Measurements from ENCODE around the gene SPG7.

The SPG7 gene

DNA sequence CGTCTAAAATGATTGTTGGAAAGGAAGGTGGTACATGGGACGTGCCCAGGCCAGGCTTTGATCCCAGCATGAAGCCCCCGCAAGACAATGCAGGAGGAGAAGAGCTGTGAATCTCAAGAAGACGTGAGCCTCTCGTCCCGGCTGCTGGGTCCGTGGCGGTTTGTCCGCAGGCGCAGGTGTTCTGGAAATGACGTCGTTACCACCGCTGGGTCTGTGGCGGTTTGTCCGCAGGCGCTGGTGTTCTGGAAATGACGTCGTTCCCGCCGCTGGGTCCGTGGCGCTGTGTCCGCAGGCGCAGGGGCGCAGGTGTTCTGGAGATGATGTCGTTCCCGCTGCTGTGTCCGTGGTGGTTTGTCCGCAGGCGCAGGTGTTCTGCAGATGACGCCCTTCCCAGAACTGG is 14.1 kb downstream of the SPG7 start:
- DNase-seq = no peak

DNA sequence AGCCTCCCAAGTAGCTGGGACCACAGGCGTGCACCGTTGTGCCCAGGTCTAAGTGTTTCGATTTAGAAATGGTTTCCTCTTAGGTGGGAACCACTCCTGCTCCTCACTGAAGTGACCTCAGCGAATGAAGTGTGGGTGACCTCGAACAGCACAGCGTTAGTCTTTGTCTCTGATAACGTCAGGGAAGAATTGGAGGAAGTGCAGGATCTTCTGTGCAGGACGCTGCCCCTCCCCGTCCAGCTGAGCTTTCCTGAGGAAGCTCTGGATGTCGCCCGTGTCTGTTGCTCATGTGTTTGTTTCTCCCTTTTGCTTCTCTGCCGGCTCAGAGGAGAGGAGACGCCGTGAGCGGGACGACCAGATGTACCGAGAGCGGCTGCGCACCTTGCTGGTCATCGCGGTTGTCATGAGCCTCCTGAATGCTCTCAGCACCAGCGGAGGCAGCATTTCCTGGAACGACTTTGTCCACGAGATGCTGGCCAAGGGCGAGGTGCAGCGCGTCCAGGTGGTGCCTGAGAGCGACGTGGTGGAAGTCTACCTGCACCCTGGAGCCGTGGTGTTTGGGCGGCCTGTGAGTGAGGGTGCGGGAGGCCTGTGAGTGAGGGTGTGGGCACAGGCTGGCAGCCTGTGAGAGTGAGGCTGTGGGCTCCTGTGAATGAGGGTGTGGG is 15.6 kb downstream of the SPG7 start:
- DNase-seq = no peak

DNA sequence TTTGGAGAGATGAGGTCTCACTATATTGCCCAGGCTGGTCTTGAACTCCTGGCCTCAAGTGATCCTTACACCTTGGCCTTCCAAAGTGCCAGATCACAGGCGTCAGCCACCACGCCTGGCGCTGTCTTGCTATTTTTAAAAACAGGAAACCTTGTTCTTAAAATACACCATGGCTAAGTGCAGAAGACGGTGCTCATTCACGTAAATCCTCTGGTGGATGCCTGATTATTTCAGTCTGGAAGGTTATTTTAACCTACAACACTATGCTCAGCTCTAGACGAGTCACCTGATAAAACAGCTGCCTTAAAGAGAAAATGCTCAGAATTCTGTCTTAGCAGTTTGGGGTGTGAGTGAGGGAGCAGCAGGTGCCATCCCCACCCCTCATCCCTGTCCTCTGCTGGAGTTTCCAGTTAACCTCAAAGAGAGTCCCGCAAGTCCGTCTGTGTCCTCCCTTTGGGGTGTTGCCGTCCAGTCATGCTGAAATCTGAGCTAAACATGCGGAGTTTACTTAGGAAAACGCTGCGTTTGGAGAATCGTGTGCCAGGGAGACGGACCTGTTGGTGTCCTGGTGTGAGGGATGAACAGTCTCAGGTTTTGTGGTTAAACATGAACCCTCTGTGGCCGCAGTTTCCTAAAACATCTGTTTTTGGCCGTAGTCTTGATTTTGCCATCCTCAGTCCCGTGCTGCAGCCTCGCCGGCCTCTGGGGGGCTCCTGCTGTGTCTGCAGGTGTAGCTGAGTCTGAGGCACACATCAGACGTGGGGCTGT is 17.1 kb downstream of the SPG7 start:
- DNase-seq = no peak

DNA sequence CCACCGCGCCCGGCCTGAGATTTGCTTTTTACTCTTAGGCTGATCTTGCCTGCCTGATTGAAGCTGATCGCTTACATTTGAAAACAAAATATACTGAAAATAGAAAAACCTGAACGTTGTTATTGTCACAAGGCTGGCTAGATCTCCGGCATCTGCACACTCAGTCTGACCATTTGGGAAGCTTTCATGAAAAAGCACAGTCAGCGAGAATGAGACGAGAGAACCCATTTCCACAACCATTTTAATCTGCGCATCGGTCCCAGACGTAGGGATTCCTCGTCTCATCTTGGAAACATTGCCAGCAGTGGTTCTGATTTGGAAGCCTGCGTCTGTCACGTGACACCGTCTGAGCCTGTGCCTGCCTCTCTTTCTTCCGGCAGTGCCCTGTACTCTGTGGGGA is 20.9 kb downstream of the SPG7 start:
- no peak for DNase-seq

DNA sequence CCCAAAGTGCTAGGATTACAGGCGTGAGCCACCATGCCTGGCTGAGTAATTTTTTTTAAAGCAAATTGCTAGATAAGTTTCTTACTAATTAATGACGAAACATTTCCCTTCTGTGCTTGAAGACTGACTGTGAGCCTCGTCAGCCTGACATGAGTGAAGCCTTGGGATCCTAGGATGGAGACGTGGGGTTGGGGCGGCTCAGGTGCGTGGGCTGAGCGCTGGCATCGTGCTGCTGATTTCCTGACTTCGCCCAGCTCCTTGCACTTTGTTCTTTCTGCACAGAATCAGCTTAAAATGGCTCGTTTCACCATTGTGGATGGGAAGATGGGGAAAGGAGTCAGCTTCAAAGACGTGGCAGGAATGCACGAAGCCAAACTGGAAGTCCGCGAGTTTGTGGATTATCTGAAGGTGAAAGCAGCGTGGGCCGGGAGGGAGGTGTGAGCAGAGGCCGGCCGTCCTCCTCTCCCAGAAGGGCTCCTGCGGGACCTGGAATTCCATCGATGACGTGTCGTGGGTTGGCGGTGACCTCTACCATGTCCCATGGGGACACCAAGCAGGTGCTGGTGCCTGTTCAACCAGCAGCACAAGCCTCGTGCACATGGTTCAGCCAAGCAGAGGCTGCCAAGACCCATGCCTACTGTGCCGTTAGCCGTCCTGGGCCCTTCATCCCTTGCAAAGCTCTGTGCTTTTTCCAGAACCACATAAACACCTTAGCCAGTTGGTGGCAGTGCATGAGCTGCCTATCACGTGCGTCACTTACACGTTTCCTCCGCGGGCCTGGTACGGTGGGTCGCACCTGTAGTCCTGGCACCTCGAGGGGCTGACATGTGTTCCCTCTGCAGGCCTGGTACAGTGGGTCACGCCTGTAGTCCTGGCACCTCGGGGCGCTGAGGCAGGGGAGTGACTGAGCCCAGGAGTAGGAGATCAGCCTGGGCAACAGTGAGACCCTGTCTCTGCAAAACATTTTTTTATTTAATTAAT is 22.5 kb downstream of the SPG7 start:
- no peak for DNase-seq

DNA sequence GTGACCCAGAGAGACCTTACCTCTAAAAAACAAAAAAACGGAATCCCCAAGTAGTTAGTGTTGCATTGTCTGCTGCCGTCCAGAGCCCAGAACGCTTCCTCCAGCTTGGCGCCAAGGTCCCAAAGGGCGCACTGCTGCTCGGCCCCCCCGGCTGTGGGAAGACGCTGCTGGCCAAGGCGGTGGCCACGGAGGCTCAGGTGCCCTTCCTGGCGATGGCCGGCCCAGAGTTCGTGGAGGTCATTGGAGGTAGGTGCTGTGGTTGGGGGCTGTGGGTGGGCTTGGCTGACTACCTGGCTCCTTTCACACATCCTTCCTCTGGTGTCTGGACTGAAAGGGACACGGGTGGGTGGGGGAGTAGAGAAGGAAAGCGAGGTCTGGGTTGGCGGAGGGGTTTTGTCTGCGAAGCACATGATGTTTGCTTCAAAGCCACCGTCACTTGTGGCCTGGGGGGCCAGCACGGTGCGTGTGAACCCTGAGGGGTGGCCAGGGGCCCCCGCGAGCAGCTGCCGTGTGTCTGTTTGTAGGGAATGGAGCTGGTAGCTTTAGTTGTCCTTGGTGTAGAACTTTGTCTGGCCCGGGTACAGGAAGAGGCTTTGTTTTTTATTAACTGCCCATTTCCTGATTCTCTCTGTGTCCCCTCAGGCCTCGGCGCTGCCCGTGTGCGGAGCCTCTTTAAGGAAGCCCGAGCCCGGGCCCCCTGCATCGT is 23.8 kb downstream of the SPG7 start:
- DNase-seq = no peak

DNA sequence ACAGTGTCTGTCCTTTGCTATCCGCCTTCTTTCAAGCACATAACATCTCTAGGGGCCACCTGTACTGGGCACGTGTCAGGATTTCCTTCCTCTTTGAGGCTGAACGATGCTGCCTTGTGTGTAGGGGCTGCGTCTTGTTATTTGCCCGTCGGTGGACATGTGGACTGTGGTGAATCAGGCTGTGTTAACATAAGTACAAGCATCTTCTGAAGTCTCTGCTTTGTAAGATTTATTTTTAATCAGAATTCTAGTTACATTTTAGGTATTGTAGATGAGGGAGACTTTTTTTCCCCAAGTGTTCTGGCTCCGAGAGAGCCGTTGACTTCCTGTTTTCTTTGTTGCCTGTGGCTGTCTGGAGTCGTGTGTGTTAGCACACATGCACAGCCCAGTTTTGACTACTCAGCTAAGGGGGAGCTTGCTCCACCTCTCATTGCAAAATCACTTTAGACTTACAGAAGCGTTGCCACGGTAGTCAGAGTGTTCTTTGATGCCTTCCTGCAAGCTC is 26.1 kb downstream of the SPG7 start:
- no peak for DNase-seq

DNA sequence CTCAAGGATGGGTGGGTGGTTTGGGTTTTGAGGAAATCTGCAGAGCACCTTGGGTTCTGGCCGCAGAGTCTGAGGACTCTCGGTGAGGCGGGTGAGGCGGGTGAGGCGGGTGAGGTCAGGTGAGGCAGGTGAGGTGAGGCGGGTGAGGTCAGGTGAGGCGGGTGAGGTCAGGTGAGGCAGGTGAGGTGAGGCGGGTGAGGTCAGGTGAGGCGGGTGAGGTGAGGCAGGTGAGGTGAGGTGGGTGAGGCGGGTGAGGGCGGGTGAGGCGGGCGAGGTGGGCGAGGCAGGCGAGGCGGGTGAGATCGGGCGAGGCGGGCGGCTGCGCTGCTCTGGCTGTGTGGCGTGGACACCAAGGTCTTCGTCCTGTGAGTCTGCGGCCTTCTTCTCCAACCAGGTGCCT is 28.2 kb downstream of the SPG7 start:
- DNase-seq = no peak

DNA sequence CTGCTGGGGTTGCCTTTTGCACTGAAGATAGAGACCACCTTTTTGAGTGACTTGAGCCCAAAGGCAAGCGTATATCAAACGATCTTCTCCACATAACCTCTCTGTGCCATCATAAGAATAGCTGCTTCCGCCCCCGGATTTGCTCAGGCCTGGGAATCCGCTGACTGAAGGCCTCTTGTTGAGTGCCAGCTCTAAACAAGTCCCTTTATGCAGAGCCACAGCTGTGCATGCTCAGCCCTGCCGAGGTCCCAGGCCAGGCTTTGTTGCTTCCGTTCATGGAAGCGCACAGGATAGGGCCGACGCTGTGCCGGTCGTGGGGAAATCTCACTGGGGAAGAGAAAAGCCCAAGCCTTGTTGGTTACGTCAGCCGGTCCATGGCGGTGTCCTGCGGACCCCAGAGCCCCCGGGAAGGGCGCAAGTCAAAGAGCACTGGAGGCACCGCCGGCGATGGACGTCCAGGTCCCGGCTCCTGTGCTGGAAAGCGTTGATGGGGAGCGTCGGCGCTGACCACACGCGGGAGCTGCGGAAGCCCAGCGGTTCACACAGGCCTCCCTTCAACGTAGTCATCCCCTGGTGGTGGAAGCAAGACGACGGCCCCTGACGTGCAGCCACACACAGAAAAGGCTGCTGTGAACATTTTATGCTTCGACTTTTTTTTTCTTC is 28.8 kb downstream of the SPG7 start:
- no peak for DNase-seq

DNA sequence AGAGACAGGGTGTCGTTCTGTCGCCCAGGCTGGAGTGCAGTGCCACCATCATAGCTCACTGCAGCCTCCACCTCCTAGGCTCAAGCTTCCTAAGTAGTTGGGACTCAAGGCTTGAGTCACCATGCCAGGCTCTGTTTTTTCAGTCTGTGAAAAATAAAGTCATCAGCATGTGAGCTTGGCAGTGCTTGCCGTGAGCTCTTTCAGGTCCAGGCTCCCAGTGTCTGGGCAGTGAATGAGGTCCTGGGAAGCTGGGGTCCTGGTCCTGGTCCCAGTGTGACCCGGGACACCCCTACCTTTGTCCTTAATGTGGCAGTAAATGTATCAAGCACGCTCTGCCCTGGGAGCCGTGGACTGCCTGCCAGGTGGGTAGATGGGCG is 29.3 kb downstream of the SPG7 start:
- no peak for DNase-seq

DNA sequence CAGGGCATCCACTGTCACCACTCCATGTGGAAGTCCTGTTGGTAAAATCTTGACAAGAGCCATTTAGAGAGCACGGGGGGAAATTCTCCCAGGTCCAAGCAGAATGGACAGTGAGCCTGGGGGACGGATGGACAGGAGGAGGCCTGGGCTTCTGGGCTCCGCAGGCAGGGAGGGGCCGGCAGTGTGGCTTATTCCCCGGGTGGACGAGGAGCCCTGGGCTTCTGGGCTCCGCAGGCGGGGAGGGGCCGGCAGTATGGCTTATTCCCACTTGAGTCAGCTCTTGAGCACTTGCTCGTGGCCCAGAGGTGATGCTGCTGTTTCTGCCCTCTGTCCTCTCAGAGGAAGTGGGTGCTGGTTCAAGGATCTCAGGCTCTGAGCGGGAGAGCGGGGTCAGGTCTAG is 30.1 kb downstream of the SPG7 start:
- no peak for DNase-seq

DNA sequence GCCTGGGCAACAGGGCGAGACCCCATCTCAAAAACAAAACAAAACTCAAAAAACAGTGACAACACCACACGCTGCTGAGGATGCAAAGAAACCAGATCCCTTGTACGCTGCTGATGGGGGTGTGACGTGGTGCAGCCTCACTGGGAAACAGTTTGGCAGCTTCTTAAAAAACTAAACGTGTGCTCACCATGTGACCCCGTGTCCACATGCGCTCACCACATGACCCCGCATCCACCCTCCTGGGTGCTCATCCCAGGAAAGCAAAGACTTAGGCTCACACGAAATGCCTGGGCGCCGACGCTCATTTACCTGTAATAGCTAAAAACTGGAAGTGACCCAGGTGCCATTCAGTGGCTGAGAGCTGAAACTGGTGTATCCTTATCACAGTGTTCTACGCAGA is 32.4 kb downstream of the SPG7 start:
- DNase-seq = no peak

DNA sequence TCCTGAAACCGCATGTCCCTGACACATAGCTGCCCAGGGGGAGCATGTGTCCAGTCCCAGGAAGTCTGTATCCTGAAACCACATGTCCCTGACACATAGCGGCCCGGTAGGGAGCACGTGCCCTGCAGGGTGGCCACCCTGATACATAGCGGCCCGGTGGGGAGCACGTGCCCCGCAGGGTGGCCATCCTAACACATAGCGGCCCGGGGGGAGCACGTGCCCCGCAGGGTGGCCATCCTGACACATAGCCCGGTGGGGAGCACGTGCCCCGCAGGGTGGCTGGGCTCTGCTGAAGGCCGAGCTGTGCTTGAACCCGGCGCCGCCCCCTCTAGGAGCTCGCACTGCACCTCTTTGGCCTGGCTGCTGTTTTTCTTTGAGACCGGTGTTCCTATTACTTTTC is 33.6 kb downstream of the SPG7 start:
- no peak for DNase-seq

DNA sequence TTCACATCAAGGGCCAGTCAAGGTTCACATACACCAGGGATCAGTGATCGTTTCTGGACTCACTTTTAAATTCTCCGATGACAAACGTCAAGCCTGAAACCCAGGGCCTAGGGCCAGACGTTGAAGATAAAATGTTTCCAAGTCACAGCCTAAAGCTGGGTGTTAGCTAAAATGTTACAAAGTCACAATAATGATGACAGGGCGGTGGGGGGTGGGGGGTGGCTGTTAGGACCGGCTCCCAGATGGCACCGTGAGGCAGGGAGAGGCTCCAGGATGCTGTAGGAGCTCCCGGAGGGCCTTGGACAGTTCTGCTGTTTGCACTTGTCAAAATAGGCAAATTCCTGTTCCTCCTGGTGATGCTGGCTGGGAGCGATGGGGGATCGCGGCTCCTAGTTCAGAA is 35.9 kb downstream of the SPG7 start:
- no peak for DNase-seq

DNA sequence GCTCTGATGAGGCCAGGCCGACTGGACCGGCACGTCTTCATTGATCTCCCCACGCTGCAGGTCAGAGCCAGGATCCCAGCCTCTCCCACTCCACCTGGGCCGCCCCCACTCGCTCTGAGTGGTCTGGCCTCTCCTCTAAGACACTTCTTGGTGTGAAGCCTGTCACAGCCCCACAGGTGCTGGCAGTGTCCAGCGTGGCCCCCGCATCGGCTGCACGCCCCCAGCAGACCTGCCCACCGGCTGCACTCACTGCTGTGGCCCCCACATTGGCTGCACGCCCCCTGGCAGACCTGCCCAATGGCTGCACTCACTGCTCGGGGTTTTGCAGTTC is 36.5 kb downstream of the SPG7 start:
- DNase-seq = no peak

DNA sequence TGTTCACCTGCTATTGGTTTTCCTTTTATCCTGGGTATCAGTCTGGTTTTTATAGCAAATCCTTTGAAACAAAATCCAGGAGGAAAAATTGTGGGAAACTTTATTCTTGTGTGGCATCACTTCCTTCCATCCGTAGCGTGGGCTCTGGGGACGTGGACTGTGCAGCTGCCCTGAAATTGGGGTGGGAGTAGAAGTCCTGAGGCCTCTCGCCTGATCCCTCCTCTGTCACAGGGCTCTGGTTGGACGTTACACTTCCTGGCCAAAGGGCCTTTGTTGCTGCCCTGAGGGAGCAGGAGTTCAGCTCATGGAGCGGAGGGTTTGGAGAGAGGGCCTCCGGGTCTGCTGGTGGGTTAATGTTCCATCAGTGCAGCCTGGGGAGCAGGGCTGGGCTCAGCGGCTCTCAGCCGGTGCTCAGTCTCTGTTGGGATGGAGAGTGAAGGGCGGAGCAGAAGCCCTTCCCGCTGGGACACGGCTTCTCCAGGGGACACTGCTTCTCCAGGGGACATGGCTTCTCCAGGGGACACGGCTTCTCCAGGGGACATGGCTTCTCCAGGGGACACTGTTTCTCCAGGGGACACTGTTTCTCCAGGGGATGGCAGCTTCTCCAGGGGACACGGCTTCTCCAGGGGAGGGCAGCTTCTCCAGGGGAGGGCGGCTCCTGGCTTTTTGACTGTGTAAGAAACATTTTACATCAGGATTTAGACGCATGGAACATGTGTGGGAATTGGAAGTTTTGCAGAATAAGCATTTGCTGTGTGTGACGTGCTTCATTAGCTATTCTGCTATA is 37.0 kb downstream of the SPG7 start:
- no peak for DNase-seq

DNA sequence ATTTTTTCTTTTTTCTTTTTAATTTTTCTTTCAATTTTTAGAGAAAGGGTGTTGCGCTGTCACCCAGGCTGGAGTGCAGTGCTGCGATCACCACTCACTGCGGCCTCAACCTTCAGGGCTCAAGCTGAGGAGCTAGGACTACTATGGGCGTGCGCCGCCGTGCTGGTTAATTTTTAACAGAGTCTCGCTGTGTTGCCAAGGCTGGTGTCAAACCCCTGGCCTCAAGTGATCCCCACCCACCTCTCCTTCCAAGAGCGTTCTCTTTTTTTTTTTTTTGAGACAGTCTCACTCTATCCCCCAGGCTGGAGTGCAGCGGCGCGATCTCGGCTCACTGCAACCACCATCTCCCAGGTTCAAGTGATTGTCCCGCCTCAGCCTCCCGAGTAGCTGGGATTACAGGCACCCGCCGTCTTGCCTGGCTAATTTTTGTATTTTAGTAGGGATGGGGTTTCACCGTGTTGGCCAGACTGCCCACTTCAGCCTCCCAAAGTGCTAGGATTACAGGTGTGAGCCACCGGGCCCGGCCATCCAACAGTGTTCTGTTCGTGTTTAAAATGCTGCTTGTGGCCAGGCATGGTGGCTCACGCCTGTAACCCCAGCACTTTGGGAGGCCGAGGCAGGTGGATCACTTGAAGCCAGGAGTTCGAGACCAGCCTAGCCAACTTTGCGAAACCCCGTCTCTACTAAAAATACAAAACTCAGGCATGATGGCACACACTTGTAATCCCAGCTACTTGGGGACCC is 37.8 kb downstream of the SPG7 start:
- no peak for DNase-seq

DNA sequence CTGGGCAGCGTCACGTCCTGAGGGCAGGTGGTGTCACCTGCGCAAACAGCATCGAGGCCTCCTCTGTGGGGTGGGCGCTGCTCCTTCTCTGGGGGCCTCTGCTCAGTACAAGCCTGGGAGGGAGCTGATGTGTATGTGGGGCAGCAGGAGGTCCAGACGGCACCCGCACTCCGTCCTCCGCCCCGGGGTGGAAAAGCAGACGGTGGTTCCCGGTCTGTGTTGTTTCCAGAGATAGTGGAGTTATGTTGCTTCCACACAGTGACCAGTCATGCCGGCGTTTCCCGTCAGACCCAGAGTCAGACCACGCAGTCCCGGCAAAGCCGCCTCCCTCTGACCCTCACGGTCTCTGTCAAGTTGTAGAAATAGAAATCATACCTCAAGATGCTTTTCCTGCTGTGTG is 38.6 kb downstream of the SPG7 start:
- DNase-seq = no peak

DNA sequence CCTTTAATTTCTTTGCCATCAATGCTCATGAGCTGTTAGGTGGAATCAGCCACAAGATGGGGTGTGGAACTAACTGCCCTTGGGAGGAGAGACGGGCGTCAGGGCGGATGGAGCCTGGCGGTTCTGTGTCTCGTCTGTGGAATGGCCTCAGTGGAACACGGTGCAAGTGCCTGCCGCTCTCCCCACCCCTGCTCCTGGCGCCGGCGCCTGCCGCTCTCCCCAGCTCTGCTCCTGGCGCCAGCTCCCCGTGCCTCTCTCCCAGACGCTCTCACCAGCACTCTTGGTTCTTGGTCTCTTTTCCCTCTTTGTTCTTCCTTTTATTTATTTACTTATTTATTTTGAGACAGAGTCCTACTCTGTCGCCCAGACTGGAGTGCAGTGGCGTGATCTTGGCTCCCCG is 39.1 kb downstream of the SPG7 start:
- no peak for DNase-seq

DNA sequence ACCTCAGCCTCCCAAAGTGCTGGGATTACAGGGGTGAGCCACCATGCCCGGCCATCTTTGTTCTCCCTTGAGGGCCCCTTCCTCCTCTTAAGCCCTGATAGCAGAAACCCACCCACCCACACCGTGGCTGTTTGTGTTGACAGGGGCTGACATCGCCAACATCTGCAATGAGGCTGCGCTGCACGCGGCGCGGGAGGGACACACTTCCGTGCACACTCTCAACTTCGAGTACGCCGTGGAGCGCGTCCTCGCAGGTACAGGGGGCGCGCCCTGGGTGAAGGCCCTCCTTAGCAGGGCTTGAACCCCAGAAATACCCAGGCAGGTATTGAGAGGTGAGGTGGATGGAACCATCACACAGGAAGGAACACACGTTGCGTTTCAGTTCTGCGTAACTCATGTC is 39.7 kb downstream of the SPG7 start:
- no peak for DNase-seq

Data from HCEC 1CT (cell line).